T-helper 1 cell treated with Interleukin-12 subunit alpha and Interleukin-12 subunit beta and Interleukin-4 antibody, amounts not matched to agents 30 μg/mL and 1 μg/mL, for 36 hours (primary cell): Measurements from ENCODE around the gene CHMP4A.
"Not testable (repeated sequence)": the region's sequence is repeated elsewhere in the genome, so short reads cannot be mapped to it uniquely, and the experiment has no call there.

ENCODE experiments used
- H3K27ac Mint-ChIP-seq: one replicate; pipeline ENCODE4 v1.8.0; 2021; ENCODE audit warnings: mild to moderate bottlenecking, mixed read lengths
- H3K27me3 Mint-ChIP-seq: one replicate; pipeline ENCODE4 v1.8.0; 2021; ENCODE audit warnings: low read depth, mixed read lengths
- H3K36me3 Mint-ChIP-seq: one replicate; pipeline ENCODE4 v1.8.0; 2021; ENCODE audit warnings: low read depth, mixed read lengths
- H3K4me1 Mint-ChIP-seq: one replicate; pipeline ENCODE4 v1.8.0; 2021; ENCODE audit warnings: low read depth, mixed read lengths
- H3K4me3 Mint-ChIP-seq: one replicate; pipeline ENCODE4 v1.8.0; 2021; ENCODE audit warnings: mild to moderate bottlenecking, moderate library complexity, mixed read lengths
- H3K9me3 Mint-ChIP-seq: one replicate; pipeline ENCODE4 v1.8.0; 2021; ENCODE audit warnings: mixed read lengths

Gene CHMP4A

GRCh38 chr14:24237463-24237955, 24.2 kb upstream of the CHMP4A start:
- peaks cover 58% of the 10 kb centered on the region for H3K36me3 Mint-ChIP-seq
- peaks cover 57% of the 10 kb centered on the region for H3K4me1 Mint-ChIP-seq
- no peaks in the 10 kb centered on the region for H3K9me3 Mint-ChIP-seq
- peak overlapping the region; percentile 4 for H3K27ac Mint-ChIP-seq
- H3K4me3 Mint-ChIP-seq: no peak overlapping the region
- H3K27me3 Mint-ChIP-seq: no peaks in the 10 kb centered on the region

DNA sequence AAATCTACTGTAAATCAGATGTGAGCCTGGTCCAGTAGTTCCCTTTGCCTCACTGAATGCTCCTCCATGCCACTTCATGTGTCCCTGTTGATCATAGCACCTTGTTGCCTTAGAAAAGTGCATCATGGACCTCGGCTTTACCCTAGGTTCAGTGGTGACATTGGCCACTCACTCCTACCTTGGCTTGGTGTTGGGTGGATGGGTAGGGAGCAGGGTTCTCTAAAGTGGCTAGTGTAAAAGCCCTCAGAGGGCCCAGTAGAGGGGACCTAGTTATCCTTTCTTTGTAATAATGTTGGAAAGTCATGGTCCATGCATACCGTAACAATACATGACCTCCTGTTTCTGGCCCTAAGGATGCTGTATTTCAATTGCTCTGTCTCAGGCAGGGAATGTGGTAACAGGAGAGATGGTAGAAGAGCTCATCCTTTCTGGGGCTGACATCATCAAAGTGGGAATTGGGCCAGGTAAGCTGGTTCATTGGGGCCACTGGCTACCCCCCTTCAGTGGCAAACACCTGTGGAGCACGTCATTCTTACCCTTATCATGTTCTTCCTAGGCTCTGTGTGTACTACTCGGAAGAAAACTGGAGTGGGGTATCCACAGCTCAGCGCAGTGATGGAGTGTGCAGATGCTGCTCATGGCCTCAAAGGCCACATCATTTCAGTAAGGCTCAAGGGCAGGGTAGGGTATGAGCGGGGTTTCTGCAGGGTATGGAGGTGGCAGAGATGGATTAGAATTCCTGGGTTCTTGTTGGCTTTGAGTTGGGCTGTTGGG, 23.6 kb upstream of the CHMP4A start:
- Mint-ChIP-seq H3K4me1 (peaks cover 55% of the 10 kb centered on the region), H3K27me3 (no peaks in the 10 kb centered on the region), H3K27ac (peak overlapping the region; percentile 4), H3K9me3 (no peaks in the 10 kb centered on the region), H3K4me3 (no peak overlapping the region), H3K36me3 (peaks cover 56% of the 10 kb centered on the region)

- no peak overlapping the region for H3K27ac Mint-ChIP-seq
- H3K27me3 Mint-ChIP-seq: no peaks in the 10 kb centered on the region
- no peaks in the 10 kb centered on the region for H3K9me3 Mint-ChIP-seq
- peaks cover 55% of the 10 kb centered on the region for H3K36me3 Mint-ChIP-seq
- H3K4me1 Mint-ChIP-seq: peaks cover 61% of the 10 kb centered on the region
- no peak overlapping the region for H3K4me3 Mint-ChIP-seq
These were observed 22.8 kb upstream of the CHMP4A start for GRCh38 chr14:24235804-24236688.

GRCh38 chr14:24234095-24235005, 21.1 kb upstream of the CHMP4A start:
- Mint-ChIP-seq H3K36me3 (peaks cover 43% of the 10 kb centered on the region), H3K27ac (peak overlapping the region; percentile 35), H3K4me1 (peaks cover 48% of the 10 kb centered on the region), H3K9me3 (no peaks in the 10 kb centered on the region), H3K4me3 (peak overlapping the region; percentile 61), H3K27me3 (no peaks in the 10 kb centered on the region)

- Mint-ChIP-seq H3K4me3 (peak overlapping the region; percentile 97), H3K27ac (peak overlapping the region; percentile 44), H3K9me3 (no peaks in the 10 kb centered on the region), H3K36me3 (peaks cover 38% of the 10 kb centered on the region), H3K4me1 (peaks cover 44% of the 10 kb centered on the region), H3K27me3 (no peaks in the 10 kb centered on the region)
These were observed 20.2 kb upstream of the CHMP4A start for GRCh38 chr14:24233538-24233866.

DNA sequence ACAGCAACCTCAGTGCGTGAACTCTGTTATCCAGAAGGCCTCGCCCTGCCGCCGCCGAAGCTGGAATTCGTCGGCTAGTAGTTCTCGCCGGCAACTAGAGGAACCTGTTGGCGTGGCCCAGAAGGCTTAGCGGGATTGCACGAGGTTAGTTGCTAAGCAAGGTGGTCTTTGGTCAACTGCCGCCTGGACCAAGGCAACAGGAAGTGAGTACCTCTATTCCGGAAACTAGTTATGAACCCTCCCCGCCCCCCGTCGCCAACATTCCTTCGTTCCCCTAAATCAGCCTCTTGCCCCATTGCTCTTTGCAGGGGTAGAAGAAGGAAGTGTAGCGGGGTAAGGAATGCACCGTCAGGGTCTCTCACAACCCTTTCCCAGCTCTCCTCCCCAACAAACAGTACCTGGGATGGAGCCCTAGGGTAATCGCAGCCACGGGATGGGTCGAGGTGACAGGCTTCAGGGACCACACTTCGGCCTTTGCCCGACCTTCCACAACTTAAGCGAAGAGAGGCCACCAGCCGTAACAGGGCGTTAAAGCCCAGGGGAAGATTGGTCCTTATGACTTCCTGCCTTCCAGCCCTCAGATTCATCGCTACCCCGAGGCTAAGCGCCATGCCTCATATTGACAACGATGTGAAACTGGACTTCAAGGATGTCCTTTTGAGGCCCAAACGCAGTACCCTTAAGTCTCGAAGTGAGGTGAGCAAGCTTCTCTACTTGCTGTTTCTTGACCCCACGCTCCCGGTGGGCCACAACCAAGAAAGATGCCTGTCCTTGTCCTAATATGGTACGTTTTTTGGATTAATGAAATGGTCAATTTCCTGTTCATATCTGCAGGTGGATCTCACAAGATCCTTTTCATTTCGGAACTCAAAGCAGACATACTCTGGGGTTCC, 19.6 kb upstream of the CHMP4A start, which contains the start of gene GMPR2:
Gene GMPR2 (plus strand): TSS at position 285 of the 893 bp plus-strand sequence. CDS start 325 bp downstream, at position 610.
- Mint-ChIP-seq H3K4me1 (peaks cover 41% of the 10 kb centered on the region), H3K36me3 (peaks cover 33% of the 10 kb centered on the region), H3K27ac (peak within 1 kb of the TSS; percentile 91), H3K4me3 (peak within 1 kb of the TSS; percentile 97), H3K9me3 (no peaks in the 10 kb centered on the region), H3K27me3 (no peaks in the 10 kb centered on the region)

DNA sequence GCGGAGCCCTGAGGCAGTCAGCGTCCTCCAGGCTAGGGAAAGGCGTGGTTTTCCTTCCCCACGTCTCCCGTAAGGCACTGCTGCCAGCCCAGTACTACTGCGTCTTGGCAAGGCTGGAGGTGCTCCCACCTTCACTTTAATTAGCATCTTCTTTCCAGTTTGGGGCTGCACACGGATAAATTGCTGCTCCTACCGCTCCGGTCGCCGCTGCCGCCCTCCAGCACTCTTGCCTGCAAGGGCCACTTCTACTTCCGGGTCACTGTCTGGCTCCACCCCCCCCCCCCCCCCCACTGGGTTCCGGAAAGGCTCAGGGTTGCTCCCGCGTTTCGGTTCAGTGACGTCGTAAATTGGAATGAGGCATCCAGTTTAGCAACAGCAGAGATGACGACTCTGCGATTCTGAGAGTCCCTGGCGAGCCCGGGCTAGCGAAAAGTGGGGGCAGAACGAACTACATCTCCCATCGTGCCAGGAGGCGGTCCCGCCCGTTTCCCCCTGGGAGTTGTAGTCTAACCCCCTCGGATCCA, 18.9 kb upstream of the CHMP4A start, which contains the start of gene NEDD8:
Gene NEDD8 (minus strand): TSS at position 247 of the 524 bp plus-strand sequence. CDS start 100 bp downstream, at position 147.
- Mint-ChIP-seq H3K27me3 (no peaks in the 10 kb centered on the region), H3K36me3 (peaks cover 30% of the 10 kb centered on the region), H3K9me3 (no peaks in the 10 kb centered on the region), H3K4me1 (peaks cover 39% of the 10 kb centered on the region), H3K27ac (peak within 1 kb of the TSS; percentile 91), H3K4me3 (peak within 1 kb of the TSS; percentile 97)

- H3K36me3 Mint-ChIP-seq: peaks cover 25% of the 10 kb centered on the region
- peaks cover 37% of the 10 kb centered on the region for H3K4me1 Mint-ChIP-seq
These were observed 18.2 kb upstream of the CHMP4A start for GRCh38 chr14:24231263-24232120.

GRCh38 chr14:24228902-24229301, 15.6 kb upstream of the CHMP4A start:
- peaks cover 25% of the 10 kb centered on the region for H3K4me1 Mint-ChIP-seq
- H3K27ac Mint-ChIP-seq: no peak overlapping the region
- H3K4me3 Mint-ChIP-seq: no peak overlapping the region
- H3K27me3 Mint-ChIP-seq: no peaks in the 10 kb centered on the region
- peaks cover 12% of the 10 kb centered on the region for H3K36me3 Mint-ChIP-seq
- no peaks in the 10 kb centered on the region for H3K9me3 Mint-ChIP-seq

More at GRCh38 chr14:24231263-24232120, 18.2 kb upstream of the CHMP4A start:
- Mint-ChIP-seq H3K4me3 (peak overlapping the region; percentile 97), H3K9me3 (no peaks in the 10 kb centered on the region), H3K27ac (peak overlapping the region; percentile 91), H3K27me3 (no peaks in the 10 kb centered on the region)

DNA sequence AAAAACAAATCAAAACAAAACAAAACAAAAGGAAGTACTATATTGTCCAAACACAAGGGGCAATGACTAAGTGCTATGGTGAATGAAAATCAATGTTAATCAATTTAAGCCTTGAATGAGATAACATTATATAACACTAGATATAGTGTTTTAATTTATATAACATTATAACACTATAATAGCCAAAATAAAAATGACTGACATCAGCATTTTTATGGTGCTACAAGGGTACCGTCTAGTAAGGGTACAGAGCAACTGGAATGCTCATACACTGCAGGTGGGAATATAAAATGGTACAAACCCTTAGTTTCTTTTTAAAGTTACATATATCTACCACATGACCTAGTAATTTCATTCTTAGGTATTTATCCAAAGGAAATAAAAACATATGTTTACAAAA, 13.2 kb upstream of the CHMP4A start:
- Mint-ChIP-seq H3K27ac (no peak overlapping the region), H3K36me3 (peaks cover 10% of the 10 kb centered on the region), H3K4me1 (peaks cover 17% of the 10 kb centered on the region), H3K4me3 (no peak overlapping the region), H3K27me3 (no peaks in the 10 kb centered on the region), H3K9me3 (no peaks in the 10 kb centered on the region)

- H3K9me3 Mint-ChIP-seq: no peaks in the 10 kb centered on the region
- no peaks in the 10 kb centered on the region for H3K27me3 Mint-ChIP-seq
- no peak overlapping the region for H3K27ac Mint-ChIP-seq
- H3K4me3 Mint-ChIP-seq: no peak overlapping the region
- peaks cover 13% of the 10 kb centered on the region for H3K4me1 Mint-ChIP-seq
- H3K36me3 Mint-ChIP-seq: peaks cover 10% of the 10 kb centered on the region
These were observed 11.4 kb upstream of the CHMP4A start for GRCh38 chr14:24224618-24225071.

GRCh38 chr14:24222987-24223386, 9.7 kb upstream of the CHMP4A start:
- Mint-ChIP-seq H3K4me1 (peaks cover 11% of the 10 kb centered on the region), H3K36me3 (peaks cover 11% of the 10 kb centered on the region)
- H3K4me3 Mint-ChIP-seq, H3K9me3 Mint-ChIP-seq, H3K27me3 Mint-ChIP-seq, H3K27ac Mint-ChIP-seq: not testable (repeated sequence)
